MM.1S (cell line): ENCODE measurements around the gene BICD1.

Experiments used
- EZH2 ChIP-seq: fragments of 300-600 bp; sonication (generic); optimal IDR thresholded peaks from 2 replicates; pipeline ENCODE3; 2017; ENCODE audit warnings: low read depth, mild to moderate bottlenecking, antibody characterized with exemption, low read length, mixed read lengths
- EZH2phosphoT487 ChIP-seq: fragments of 300-600 bp; sonication (generic); IDR thresholded peaks from 2 replicates; pipeline ENCODE4 v1.6.1; 2018; ENCODE audit warnings: antibody characterized with exemption, low read length
- TF ChIP-seq, protein P1 (sequence below): fragments of 300-600 bp; sonication (generic); IDR thresholded peaks from 2 replicates; pipeline ENCODE4 v1.5.1; 2016; ENCODE audit warnings: antibody characterized with exemption, low read length, mixed read lengths

DNA sequence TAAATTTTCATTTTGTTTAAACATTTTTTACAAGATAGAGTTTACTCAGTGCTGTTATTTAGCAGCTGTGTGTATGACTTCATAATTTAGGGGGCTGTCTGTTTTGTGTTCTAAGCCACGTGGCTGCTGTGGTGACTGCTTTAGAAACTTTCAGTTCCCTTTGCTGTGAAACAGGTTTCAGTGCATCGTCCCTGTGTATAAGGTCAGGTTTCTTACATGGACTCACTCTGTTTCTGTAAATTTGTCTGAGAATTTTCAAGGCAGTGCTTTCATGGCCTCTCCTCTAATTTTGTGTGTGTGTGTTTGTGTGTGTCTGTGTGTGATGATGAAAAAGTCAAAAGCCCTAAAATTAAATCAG lies 32.4 kb downstream of the BICD1 start:
- TF ChIP-seq, protein P1, sequence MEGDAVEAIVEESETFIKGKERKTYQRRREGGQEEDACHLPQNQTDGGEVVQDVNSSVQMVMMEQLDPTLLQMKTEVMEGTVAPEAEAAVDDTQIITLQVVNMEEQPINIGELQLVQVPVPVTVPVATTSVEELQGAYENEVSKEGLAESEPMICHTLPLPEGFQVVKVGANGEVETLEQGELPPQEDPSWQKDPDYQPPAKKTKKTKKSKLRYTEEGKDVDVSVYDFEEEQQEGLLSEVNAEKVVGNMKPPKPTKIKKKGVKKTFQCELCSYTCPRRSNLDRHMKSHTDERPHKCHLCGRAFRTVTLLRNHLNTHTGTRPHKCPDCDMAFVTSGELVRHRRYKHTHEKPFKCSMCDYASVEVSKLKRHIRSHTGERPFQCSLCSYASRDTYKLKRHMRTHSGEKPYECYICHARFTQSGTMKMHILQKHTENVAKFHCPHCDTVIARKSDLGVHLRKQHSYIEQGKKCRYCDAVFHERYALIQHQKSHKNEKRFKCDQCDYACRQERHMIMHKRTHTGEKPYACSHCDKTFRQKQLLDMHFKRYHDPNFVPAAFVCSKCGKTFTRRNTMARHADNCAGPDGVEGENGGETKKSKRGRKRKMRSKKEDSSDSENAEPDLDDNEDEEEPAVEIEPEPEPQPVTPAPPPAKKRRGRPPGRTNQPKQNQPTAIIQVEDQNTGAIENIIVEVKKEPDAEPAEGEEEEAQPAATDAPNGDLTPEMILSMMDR, result no peak
- no peak for TF ChIP-seq EZH2phosphoT487
- TF ChIP-seq EZH2, result no peak
